Stimulated activated CD8-positive, alpha-beta memory T cell treated with anti-CD3 and anti-CD28 coated beads, Interleukin-12 subunit alpha, Interleukin-12 subunit beta, amount 100 ng/mL, for 1 hour (primary cell): ENCODE measurements around the gene DNAAF6.
"Not testable (repeated sequence)": the region's sequence is repeated elsewhere in the genome, so short reads cannot be mapped to it uniquely, and the experiment has no call there.

ENCODE experiments used
- DNase-seq: peaks from one replicate; pipeline ENCODE4 v3.0.0-alpha.2; 2020; ENCODE audit warnings: low read depth

The DNAAF6 gene

DNA sequence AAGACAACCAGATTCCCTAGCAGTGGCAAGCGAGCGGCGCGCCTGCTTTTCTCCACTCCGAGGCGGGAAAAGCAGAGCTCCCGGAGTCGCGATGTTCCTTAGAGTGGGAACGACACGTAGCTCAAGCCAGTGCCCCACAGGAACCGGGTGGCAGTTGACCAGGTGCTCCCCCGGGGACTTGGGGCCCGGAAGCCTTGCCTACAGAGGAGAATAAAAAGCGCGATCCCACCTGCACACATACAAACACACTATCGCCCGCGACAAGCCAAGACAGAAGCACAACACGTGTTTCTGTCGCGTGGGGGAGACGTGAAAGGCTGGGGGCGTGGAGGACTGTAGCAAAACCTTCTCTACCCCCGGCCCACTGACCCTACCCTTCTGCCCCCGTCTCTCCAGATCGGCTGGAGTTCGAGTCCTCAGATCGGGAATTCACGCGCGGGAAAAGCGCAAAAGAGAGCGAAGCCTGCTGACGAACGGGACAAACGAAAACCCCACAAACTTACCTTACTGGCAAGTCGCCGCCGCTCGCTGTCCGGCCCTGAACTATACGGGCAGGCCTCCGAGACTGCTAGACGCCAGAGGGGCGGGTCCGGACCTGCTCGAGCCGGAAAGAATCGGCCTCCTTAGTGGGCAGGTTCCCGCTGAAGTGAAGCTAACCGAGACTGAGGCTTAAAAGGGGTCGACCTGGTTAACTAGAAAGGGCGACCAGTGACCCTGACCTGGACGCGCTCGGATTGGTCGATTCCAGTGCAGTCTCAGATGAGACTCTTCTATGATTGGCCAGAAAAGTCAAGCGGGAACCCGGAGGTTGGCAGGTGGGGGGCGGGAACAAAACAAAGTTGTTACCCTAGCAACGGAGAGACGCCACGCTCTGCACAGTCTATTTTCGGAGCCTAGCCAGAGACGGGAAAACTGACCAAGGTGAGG lies at the start of gene DNAAF6, which contains the start of gene NUP62CL:
Gene DNAAF6, plus strand, starts transcription at position 842 of the 927 bp plus-strand sequence. CDS start 6,265 bp downstream, outside the sequence.
Gene NUP62CL, minus strand, starts transcription at position 664 of the 927 bp plus-strand sequence. CDS start 31,287 bp downstream, outside the sequence.
- peak; percentile 43 for DNase-seq

DNA sequence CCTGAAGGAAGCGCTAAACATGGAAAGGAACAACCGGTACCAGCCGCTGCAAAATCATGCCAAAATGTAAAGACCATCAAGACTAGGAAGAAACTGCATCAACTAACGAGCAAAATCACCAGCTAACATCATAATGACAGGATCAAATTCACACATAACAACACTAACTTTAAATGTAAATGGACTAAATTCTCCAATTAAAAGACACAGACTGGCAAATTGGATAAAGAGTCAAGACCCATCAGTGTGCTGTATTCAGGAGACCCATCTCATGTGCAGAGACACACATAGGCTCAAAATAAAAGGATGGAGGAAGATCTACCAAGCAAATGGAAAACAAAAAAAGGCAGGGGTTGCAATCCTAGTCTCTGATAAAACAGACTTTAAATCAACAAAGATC lies 48.8 kb upstream of the DNAAF6 start:
- DNase-seq, result not testable (repeated sequence)

DNA sequence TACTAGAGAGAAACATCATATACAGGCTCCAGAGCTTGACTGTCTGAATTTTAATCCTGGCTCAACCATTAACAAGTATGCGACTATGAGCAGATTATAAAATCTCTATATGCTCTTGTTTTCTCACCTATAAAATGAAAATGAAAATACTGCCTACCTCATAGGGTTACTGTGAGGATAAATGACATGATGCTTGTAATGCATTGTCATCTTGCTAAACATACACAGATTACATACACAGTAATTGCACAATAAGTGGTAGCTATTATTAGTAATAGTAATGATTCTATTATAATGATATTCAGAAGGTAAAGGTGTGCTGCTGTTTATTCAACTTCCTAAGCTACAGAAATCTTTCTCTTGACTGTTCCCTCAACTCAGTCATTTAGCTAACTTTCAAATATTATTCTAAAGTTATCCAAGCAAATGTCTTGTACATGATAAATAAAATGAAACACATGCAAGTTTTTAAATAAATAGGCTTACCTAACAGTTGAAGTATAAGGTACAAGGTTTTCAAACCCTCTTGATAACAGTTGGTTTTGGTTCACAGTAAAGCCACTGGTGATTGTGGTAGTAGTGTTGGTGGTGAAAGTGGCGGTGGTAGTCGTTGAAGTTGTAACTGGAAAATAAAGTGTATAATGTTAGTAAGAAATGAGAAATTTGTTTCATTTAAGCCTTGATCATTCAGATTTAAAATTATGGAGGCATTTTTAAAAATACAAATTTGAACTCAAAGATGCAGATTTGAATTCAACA lies 39.1 kb upstream of the DNAAF6 start:
- DNase-seq, result no peak

DNA sequence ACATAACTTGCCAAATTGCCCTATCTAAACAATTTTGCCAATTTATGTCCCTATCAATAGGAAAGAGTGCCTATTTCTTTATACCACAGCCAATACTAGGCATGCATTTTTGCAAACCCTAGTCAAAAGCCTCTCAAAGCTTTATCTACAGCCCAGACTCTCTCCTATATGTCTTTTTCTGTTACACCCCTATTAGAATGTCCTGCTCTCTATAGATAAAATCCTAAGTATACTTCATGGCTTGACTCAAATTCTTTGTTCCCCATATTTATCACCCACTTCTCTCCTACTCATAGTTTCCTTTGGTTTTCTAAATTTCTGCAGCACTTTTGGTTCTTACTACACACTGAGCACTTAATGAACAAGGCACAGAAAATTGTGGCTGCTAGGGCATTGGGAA lies 38.2 kb upstream of the DNAAF6 start:
- no peak for DNase-seq

DNA sequence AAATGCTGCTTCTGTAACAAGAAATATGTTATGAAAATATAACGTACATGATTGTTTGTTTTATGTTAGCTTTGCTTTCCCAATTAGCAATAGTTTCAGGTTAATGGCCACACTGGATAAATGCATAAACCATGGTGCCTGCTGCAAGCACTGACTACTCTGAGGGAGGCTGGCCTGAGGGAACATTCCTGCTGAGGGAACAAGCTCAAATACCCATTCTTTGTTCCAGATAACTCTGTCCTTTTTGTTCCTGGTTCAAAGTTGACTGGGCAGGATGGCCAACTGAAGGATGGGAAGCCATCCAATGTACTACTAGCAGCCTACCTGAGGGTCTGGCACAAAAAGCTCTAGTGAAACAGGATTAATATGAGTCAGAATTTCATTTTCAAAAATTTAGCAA lies 37.7 kb upstream of the DNAAF6 start:
- no peak for DNase-seq

DNA sequence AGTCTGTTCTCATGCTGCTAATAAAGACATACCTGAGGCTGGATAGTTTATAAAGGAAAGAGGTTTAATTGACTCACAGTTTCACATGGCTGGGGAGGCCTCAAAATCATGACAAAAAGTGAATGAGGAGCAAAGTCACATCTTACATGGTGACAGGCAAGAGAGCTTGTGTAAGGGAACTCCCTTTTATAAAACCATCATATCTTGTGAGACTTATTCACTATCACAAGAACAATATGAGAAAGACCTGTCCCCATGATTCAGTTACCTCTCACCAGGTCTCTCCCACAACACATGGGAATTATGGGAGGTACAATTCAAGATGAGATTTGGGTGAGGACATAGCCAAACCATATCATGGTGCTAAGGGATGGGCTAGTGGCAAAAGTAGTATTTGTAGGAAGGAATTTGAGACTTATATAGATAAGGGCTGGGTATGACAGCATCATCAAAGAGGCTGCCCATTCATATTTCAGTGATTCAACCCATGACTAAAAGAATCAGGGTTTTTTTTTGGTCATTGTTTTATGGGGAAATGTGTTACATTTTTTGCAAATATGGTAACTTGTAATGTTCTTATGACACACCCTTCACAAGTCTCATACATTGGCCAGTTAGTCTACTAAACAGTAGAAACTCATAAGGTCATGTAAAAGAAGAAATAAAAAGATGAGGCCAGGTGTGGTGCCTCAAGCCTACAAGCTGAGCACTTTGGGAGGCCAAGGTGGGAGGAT lies 34.9 kb upstream of the DNAAF6 start:
- DNase-seq, result no peak

DNA sequence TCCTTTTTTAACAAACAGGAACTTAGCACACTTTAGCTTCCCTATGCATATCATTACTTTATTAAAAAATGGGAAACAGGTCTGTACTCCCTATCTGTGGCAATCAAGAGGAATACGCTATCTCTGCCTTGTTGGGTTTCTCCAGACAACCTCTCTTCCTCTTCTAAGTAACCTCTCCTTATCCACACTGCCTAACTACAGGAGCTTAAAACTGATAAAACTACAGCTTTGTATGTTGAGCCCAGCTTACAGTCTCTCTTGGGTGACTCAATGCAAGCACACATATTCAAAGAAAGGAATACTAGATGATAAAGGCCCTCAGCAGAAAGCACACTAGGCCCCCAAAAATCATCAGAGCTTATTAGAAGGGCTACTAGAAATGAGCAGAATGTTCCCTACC lies 9.1 kb upstream of the DNAAF6 start:
- no peak for DNase-seq

DNA sequence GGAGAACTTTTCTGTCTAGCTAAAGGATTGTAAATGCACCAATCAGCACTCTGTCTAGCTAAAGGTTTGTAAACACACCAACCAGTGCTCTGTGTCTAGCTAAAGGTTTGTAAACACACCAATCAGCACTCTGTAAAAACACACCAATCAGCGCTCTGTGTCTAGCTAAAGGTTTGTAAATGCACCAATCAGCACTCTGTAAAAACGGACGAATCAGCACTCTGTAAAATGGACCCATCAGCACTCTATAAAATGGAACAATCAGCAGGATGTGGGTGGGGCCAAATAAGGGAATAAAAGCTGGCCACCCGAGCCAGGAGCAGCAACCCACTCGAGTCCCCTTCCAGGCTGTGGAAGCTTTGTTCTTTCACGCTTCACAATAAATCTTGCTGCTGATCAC lies 8.3 kb upstream of the DNAAF6 start:
- not testable (repeated sequence) for DNase-seq

DNA sequence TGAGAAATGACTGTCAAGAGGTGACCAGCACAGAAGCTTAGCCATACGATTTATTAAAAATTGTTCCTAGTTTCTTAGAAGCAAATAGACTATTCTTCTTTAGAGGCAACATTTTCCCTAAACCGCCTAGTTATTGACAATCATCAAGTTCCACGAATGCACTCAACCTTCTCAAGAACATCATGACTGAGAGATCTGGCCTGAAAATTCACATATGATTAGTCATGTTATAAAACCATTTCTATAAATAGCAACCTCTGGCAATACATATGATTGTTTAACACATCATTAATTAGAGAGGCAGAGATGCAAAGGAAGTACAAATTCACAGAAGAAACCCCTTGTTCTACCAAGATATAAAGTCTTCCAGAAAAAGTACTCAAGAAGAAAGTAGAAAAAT lies 6.9 kb upstream of the DNAAF6 start:
- DNase-seq, result no peak

DNA sequence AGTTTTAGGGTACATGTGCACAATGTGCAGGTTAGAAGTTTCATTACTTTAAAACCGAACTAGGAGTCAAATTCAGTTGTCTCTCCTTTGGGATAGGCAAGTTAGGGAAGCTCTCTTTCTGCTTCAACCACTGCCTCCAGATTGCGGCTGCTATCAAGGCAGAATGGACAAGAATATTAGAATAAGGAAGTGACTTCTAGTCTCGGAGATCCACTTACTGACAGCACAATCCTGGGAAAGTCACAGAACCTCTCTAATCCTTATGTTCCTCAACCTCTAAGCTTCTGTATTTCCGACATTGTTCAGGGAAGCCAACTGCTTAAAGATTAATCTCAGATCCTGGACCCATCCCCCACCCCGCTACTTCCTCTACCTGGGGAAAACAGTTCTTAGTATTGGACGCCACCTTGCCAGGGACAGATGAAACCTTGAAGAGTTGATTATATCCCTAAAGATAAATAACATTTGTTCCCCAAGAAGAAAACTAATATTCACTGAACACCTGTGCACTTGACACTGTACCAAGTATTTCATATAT lies 2.3 kb upstream of the DNAAF6 start:
- DNase-seq, result no peak

DNA sequence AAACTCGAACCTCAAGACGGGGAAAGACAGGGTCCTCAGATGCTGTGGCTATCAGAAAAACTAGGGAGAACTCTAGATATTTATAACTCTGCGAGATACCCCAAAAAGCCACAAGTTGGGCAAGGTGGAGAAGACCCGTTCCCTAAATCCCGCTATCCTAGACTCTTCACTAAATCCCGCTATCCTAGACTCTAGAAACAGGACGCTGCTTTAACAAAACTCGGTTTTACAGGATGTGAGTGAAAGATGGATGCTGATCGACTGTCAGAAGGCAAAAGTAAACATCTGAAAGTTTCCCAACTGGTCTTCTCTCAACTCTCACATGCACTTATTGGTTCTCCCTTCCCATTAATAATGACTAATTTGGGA lies 270 bp downstream of the DNAAF6 start:
- DNase-seq, result no peak

DNA sequence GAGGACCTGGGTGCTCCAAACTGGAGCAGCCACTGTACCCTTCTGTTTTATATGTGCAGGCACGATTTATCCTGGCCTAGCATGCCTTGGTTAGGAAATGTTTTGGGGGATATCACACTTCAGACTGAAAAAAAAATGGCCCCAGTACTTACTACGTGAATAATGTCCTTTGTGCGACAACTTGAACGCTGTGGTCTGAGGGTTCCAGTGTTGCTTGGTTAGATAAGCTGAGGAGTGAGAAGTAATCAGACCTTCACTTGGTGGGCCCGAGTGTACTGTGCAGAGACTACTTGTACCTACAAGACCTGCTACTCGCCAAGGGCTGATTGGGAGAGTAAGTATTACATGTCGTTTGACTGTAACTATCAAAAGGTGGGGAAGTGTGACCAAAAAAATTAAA lies 678 bp downstream of the DNAAF6 start:
- no peak for DNase-seq

DNA sequence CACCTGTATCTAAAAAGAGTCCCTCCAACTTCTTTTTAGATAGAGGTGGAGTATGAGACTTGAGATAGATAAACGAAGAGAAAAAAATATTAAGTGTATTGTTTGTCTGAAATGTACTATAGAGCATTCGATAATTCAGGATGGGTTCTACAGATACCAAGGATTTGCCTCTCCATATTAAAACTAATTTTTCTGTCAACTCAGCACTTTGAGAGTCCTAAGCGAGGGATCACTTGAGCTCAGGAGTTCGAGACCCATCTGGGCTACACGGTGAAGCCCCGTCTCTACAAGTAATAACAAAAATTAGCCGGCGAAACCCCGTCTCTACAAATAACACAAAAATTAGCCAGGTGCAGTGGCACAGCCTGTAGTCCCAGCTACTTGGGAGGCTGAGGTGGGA lies 1.5 kb downstream of the DNAAF6 start:
- DNase-seq, result no peak

DNA sequence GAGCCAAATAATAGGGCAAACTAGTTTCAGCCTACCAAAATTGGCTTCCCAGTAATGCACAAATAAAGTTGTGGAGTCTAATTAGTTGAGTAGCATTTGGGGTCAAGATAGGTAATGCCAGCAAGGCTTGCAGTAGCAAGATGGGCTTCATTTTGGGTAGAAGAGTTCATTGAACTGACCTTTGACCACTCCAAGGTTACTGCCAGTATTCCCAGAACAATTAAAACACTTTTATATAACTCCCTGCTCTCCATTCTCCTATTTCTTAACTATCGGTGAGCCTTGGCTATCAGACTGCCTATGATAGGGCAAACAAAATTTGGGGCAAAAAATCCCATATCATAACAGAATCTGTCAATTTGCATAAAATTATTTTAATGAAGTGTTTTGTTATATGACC lies 7.1 kb downstream of the DNAAF6 start:
- DNase-seq, result no peak

DNA sequence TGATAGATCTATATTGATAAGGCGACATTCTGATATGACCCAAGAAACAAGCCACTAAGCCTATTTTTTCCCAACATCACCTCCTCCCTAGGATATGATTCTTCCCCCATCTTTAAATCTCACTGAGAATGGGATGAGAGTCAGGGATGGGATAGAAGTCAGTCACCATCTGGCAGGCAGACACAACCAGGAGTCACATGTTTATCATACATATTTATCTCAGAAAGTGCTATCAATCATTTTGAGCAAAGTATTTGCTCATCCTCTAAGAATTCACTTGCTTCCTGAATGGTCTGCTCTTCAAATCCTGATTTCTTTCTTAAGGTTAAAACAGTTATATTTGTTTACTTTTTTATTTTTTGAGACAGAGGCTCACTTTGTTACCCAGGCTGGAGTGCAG lies 20.3 kb downstream of the DNAAF6 start:
- DNase-seq, result no peak

DNA sequence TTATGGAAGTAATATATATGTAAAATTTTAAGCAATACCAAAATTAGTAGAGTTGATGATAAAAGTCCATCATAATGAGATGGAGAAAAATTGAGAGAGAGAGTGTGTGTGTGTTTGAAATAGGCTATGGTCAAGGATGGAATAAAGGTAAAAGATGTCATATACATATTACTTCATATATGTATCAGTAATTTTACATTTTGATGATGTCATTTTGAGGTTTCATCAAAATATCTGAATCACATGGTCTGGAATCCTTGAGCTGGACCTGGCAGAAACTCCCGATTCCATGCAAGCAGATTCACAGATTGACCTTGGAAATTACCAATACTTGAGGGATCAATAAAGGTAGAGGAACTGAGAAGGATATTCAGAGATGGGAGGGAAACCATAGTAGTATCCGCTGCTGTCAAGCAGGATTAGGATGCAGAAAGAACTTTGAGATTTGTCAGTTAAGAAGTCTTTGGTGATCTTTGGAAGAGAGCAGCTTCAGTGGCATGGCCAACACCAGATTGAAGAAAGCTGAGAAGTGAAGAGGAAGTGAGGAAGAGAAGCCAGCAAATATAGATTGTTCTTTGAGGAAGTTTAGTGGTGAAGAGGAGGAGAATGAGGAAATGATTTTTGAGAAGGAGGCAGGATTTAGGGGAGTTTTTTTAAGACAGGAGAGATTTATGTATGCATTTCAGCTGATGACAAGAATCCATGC lies 21.5 kb downstream of the DNAAF6 start:
- no peak for DNase-seq

DNA sequence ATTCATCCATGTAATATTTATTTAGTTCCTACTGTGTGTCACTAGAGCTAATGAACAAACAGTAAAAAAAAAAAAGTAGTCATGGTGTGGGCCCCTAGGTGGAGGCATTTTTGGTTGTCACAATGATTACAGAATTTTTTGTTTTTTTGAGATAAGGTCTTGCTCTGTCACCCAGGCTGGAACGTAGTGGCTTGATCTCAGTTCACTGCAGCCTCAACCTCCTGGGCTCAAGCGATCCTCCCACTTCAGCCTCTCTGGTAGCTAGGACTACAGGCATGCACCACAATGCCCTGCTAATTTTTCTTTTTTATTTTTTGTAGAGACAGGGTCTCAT lies 22.0 kb downstream of the DNAAF6 start:
- no peak for DNase-seq

DNA sequence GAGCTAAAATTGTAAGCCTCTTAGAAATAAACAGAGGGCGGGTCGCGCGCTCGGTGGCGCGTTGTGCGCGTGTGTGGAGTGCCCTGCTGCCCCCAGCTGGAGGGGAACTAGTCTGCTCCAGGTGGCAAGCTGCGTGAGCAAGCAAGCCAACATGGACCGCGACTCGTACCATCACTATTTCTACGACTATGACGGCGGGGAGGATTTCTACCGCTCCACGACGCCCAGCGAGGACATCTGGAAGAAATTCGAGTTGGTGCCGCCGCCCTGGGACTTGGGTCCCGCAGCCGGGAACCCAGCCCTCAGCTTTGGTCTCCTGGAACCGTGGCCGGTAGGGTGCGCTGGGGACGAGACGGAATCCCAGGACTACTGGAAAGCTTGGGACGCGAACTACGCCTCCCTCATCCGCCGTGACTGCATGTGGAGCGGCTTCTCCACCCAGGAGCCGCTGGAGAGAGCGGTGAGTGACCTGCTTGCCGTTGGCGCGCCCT lies 66.1 kb downstream of the DNAAF6 start:
- DNase-seq, result no peak

DNA sequence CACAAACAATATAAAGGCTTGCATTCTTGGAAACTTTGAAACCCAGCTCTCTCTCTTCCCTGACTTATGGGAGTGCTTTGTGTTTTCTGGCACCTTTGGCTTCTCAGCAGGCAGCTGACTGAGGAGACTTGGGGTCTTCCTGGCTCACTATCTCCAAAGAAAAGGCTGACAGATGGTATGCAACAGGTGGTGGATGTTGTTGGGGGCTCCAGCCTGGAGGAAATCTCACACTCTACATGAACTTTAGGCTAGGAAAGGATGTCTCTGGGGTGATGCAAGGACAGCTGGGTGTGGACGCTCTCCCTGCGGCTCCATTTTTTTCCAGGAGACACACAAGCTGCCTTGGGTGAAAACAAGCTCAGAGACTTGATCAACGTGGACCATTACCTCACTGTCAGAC lies 67.4 kb downstream of the DNAAF6 start:
- DNase-seq, result no peak

DNA sequence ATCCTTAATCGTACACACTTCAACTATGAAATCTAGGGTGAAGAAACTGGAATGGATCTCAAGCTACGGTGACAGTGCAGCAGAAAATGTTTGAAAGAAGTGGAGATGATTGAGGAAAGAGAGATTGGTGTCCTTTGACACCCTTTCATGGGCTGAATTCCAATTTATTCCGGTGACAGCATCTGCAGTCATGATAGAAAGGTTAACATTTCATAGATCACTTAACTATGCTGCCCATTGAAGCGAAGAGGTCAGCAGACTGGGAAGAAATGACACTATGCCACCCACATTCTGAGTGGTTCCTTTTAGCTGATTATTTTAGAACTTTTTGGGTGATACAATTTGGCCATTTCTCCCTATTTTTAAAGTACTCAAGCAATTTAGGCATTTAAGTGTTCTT lies 82.3 kb downstream of the DNAAF6 start:
- no peak for DNase-seq

DNA sequence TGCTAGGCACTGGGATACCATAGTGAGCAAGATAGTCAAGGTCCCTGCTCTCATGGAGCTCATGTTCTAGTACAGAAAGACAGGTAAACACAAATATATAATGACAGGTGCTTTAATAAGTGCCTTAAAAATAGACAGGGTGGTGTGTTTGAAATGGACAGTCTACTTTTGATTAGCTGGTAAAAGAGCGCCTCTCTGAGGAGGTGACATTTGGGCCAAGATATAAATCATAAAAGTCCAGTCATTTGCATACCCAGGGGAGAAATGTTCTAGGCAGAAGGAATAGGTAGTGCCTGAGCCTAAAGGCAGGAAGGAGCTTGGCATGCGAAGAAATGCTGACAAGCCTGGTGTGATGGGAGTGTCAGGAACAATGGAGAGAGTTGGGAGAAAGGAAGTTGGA lies 83.6 kb downstream of the DNAAF6 start:
- DNase-seq, result no peak

DNA sequence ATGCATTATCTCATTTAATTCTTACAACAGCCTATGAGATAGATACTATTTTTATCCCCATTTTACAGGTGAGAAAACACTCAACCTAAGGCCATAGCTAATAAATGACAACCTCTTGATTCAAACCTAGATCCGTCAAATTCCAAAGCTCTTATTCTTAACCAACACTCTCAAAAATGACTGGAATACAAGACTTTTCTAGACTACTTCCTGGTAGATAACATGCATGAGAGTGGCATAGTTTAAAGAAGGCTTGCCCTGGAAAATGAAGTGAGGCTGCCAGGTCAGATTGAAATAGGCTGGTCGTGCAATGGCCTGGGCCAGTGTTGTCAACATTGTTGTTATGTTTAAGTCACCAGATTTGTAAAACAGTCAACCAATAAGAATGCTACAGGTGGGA lies 86.6 kb downstream of the DNAAF6 start:
- no peak for DNase-seq
